Fibroblast of gingiva (primary cell): ENCODE results near the gene TARS1.

Experiments used
- DNase-seq: peaks from one replicate; pipeline ENCODE4 v3.0.0-alpha.2; 2011; ENCODE audit warnings: low read depth

TARS1 gene

GRCh38 chr5:33439905-33440481 is 772 bp upstream of the TARS1 start:
- peak; percentile 15 for DNase-seq

GRCh38 chr5:33441241-33442177 is 744 bp downstream of the TARS1 start:
- DNase-seq = peak; percentile 84

- DNase-seq = no peak
These were observed 3.8 kb downstream of the TARS1 start for GRCh38 chr5:33444542-33444941.

- no peak for DNase-seq
These were observed 5.0 kb downstream of the TARS1 start for GRCh38 chr5:33445798-33446197.

- DNase-seq = no peak
These were observed 7.4 kb downstream of the TARS1 start for GRCh38 chr5:33448118-33448517.

GRCh38 chr5:33457126-33457525 is 16.4 kb downstream of the TARS1 start:
- peak; percentile 47 for DNase-seq

GRCh38 chr5:33457817-33458216 is 17.1 kb downstream of the TARS1 start:
- no peak for DNase-seq

- DNase-seq = no peak
These were observed 19.4 kb downstream of the TARS1 start for GRCh38 chr5:33460210-33460609.

GRCh38 chr5:33462456-33462855 is 21.7 kb downstream of the TARS1 start:
- DNase-seq = peak; percentile 12

- no peak for DNase-seq
These were observed 24.4 kb downstream of the TARS1 start for GRCh38 chr5:33465120-33465519.

- no peak for DNase-seq
These were observed 28.1 kb downstream of the TARS1 start for GRCh38 chr5:33468775-33469435.

GRCh38 chr5:33470544-33470943 is 29.8 kb downstream of the TARS1 start:
- peak; percentile 44 for DNase-seq

GRCh38 chr5:33472805-33473409 is 32.1 kb downstream of the TARS1 start:
- DNase-seq = no peak

- no peak for DNase-seq
These were observed 33.2 kb downstream of the TARS1 start for GRCh38 chr5:33474004-33474403.

- DNase-seq = no peak
These were observed 34.2 kb downstream of the TARS1 start for GRCh38 chr5:33474931-33475499.

- no peak for DNase-seq
These were observed 34.9 kb downstream of the TARS1 start for GRCh38 chr5:33475706-33476105.

GRCh38 chr5:33476992-33477391 is 36.2 kb downstream of the TARS1 start:
- no peak for DNase-seq

- DNase-seq = no peak
These were observed 37.1 kb downstream of the TARS1 start for GRCh38 chr5:33477816-33478215.

GRCh38 chr5:33479311-33479710 is 38.5 kb downstream of the TARS1 start:
- DNase-seq = no peak

- DNase-seq = no peak
These were observed 40.1 kb downstream of the TARS1 start for GRCh38 chr5:33480876-33481275.

GRCh38 chr5:33482335-33482734 is 41.6 kb downstream of the TARS1 start:
- no peak for DNase-seq

GRCh38 chr5:33487236-33487635 is 46.5 kb downstream of the TARS1 start:
- DNase-seq = no peak
